HG03175 (cell line): ENCODE results near the gene IRS2.

Experiments used
- ATAC-seq: cut with Tn5 transposase; IDR thresholded peaks from one replicate; pipeline ENCODE4 v1.9.1; 2021; ENCODE audit warnings: mild to moderate bottlenecking, moderate library complexity; ENCODE audit not compliant: unreplicated experiment

IRS2 gene

DNA sequence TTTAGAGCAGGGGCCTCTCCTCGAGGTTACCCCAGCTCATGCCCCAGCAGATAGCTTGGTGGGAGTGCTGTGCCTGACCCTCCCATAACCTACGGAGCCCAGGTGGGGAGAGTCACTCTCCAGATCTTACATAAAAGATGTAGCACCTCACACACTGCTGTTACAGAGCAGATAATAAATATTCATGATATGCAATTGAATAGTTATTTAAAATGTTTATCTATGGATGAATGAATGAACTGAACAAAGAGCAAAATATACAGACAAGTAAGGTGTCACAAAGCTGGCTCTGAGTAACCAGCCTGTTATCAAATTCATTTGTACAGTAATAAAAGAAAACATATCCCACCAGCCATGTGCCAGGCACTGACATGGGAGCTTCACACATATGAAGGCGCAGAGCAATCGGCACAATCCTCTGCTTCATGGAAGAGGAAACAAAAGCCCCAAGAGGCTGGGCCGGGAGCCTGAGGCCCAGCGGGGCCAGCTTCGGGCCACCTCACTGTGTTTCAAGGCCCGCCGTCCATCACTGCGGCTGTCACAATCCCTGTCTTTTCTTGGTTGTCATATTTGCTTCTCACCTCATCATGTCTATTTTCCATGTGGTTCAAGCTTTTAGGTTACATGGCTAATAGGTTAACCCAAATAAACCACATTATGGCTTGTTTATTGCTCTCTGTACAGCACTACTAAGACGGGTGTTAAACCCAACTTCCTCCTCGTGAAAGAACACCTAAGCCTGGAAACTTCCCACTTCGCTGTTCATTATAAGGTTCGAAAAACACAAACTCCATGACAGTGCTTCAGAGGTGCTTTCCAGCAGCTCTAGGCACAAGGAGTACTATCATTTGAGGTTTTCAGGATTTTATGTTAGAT, 78.4 kb downstream of the IRS2 start:
- ATAC-seq, result no peak

DNA sequence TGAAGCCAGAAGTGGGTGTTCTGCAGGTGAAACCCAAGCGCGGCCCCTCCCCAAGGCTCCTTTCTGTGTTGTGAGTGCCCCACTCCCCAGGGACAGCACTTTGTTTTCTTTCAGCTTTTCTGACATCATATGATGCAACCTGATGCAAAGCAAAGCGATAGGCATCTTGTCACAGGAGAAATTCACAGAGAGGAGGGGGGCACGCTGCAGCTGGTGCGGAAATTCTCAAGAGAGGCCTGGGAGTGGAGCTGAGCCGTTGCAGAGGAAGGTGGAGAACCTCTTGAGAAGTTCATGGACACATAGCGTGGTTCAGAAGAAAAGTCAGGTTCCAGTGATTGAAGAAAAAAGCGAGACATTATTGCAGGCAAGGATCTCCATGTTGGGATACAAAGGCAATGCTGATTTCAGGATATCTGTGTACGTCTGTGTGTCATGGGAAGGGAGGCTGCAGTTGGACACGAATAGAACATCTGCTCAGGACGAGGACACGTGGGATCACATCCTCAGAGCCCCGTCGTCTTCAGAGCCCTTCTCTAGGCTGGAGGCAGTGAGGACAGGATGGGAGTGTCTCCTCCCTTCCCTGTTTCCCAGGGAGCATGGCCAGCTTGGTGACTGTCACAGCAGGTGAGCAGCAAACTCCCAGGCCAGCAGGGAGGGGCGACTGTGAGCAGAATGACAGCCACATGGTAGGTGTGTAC, 79.2 kb downstream of the IRS2 start:
- ATAC-seq, result no peak

DNA sequence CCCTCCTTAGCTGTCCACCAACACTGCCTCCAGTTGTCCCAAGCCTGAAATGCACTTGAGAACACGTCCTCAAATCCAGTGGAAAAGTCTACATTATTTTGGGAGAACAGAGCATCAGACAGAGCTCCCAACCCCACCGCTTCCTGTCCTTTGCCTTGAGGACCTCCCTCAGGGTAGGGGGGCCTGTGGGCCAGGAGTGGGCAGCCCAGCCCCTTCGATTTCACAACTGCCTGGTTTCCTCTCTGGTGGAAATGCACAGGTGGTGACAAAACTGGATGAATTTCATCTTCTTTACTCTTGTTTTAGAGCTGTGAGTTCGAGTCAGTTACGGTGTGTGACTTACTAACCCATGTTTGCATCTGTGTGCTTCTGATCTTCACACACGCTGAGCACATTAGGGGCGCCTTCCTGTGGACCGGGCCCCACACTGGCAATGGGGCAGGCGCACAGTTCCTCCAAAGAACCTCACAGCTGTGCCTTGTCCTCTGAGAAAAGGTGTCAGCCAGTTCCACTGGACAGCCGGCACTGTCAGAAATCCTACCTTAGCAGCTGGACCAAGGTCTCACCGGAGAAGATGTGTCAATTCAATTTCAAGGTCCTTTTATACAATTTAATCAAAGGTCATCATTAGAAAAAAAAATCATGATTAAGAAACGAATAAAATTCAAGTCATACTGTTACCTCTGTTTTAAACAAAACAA, 80.2 kb downstream of the IRS2 start:
- ATAC-seq, result no peak

DNA sequence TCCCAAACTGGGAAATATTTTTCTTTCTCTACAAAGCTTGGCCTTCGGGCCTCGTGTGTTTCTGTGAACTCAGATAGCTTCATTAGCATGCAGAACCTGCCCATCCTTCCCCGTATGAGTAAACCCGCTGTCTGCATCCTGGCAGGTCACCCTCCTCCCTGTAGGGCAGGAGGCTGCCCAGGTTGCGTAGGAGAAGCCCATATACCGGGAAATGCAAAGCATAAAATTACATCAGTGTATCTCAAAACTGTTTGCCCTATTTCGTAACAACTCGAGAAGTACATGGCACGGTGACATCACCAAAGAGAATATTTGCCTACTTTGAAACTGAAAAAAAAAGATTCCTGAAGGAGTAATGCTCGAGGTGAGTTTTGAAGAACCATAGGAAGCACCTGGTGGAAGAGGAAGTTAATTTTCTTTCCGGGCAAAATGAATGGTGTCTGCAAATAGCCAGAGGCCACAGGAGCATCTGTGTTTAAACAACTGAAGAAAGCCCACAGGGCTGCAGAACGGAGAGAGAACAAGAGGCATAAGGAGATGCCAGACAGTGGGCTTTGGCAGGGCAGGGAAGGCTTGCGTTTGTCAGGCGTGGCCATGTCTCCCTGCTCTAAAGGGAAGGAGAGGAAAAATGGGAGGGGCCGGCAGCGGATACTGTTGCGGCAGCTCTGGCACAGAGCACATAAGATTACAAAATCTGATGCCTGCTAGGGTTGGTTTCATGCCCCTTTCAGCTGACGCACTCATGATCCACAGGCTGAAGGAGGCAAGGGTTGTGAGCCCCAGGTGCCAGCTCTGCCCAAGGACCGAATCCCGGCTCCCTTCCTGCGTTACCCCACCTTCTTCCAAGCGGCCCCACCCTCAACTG, 81.4 kb downstream of the IRS2 start:
- no peak for ATAC-seq

DNA sequence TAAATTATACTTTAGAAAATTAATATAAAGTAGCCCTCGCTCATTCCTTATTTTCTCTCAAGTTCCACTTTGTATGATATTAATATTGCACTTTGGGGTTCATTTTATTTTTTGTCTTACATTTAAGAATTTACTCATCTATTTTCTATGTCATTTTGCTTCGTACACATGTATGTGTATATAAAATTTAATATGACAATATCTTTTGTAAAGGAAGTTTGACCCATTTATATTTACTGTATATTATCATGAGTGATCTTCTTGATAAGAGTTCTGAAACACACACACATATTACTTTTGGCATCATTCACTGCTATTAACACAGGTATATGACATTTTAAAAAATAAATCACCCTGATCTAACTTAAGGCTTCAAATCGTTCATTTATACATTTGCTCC, 83.1 kb downstream of the IRS2 start:
- no peak for ATAC-seq
